ENCODE results near the gene ATXN1. TPM values are rescaled to one million over a fixed set of nuclear protein-coding genes. Genes with fewer than 3 reads are reported as not detected.

The ATXN1 gene
- total RNA-seq, 4 donors from 2014 or later = 16.3 to 52.2 (median 25.7) TPM

DNA sequence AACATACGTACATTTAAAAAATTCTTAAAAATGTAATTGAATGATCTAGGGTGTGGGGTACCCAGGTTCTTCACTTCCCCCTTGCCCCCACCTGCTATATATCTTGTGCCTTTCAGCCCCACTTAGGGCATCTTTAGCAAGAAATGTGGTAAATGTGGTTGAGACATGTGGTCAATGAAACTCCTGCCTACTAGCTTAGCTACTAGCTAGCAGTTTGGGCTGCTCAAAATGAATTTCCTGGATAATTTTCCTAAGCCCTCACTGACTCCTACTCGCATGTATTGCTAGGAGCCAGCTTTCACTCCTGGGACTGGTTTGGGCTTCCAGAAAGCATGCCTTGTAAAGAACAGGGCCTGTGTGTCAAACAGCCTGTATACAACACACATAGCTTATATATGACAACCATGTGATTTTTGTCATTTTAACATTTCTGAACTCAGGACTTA lies 257.3 kb downstream of the ATXN1 start:
- DNase-seq (ENCODE audit: low spot score in 2 of 2) = no peak
- 68 to 77% methylated on average over 2 of the region's 2 CpGs for WGBS, 2 donors
- H3K4me3 ChIP-seq (ENCODE audit: low read depth, poor library complexity, severe bottlenecking) = no peak overlapping the region
- no peak for TF ChIP-seq POLR2A (IDR thresholded peaks at IDR 0.05)
- TF ChIP-seq, protein P1, sequence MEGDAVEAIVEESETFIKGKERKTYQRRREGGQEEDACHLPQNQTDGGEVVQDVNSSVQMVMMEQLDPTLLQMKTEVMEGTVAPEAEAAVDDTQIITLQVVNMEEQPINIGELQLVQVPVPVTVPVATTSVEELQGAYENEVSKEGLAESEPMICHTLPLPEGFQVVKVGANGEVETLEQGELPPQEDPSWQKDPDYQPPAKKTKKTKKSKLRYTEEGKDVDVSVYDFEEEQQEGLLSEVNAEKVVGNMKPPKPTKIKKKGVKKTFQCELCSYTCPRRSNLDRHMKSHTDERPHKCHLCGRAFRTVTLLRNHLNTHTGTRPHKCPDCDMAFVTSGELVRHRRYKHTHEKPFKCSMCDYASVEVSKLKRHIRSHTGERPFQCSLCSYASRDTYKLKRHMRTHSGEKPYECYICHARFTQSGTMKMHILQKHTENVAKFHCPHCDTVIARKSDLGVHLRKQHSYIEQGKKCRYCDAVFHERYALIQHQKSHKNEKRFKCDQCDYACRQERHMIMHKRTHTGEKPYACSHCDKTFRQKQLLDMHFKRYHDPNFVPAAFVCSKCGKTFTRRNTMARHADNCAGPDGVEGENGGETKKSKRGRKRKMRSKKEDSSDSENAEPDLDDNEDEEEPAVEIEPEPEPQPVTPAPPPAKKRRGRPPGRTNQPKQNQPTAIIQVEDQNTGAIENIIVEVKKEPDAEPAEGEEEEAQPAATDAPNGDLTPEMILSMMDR (IDR thresholded peaks at IDR 0.05) = no peak
- intact Hi-C loops (cut with DNase I; ENCODE audit: low total_unique reads) = no loop called here

DNA sequence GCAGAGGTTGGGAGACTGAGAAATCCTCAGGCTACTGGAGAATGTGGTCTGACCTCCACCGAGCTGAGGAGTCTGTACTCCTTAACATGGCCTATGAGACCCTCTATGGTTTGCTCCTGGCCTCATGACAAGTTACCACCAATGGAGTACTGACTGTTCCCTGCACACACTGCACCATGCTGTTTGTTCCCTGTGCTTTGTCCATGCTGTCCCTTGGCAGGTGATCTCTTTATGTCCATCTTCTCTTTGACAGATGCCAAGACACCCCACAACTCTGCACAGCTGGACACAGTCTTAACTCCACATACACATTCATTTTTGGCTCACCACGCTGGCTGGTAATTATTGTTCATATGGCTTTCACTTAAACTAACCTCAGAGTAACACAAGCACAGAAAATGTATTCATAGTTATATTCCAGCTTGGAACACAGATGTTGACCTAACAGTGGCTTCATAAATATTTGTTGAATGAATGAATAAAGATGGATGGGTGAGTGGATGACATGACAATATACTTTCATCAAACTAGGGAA lies 258.0 kb downstream of the ATXN1 start:
- no peak for DNase-seq (ENCODE audit: low spot score in 2 of 2)
- intact Hi-C loops (cut with DNase I; ENCODE audit: low total_unique reads) = no loop called here
- no peak overlapping the region for H3K4me3 ChIP-seq (ENCODE audit: low read depth, poor library complexity, severe bottlenecking)
- no peak for TF ChIP-seq POLR2A (IDR thresholded peaks at IDR 0.05)
- TF ChIP-seq, protein P1 (IDR thresholded peaks at IDR 0.05) = no peak
- 91 to 97% methylated on average over 2 of the region's 2 CpGs for WGBS, 2 donors

DNA sequence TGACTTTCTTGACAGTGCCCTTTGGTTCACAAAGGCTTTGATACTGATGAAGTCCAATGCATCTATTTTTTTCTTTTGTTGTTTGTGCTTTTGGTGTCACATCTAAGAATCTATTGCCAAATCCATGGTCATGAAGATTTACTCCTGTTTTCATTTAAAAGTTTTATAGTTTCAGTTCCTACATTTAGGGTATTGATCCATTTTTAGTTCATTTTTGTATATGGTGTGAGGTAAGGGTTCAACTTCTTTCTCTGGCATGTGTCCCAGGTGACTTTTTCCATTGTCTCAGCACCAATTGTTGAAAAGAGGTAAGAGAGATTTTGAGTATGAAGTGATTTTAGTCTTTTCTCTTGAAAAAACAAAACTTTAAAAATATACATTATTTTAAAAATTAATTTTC lies 262.3 kb downstream of the ATXN1 start:
- H3K4me3 ChIP-seq (ENCODE audit: low read depth, poor library complexity, severe bottlenecking) = no peak overlapping the region
- intact Hi-C loops (cut with DNase I; ENCODE audit: low total_unique reads) = no loop called here
- no peak for TF ChIP-seq POLR2A (IDR thresholded peaks at IDR 0.05)
- TF ChIP-seq, protein P1 (IDR thresholded peaks at IDR 0.05) = no peak
- no peak for DNase-seq (ENCODE audit: low spot score in 2 of 2)

DNA sequence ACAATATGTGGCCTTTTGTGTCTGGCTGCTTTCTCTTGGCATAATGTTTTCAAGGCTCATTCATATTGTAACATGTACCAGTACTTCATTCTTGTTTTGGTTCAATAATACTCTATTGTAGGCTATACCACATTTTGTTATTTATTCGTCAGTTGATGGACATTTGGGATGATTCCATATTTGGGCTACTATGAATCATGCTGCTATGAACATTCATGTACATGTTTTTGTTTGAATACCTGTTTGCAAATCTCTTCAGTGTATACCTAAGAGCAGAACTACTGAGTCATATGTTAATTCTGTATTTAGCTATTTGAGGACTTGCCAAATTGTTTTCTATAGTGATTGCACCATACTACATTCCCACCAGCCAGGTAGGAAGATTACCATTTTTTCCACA lies 263.0 kb downstream of the ATXN1 start:
- no peak overlapping the region for H3K4me3 ChIP-seq (ENCODE audit: low read depth, poor library complexity, severe bottlenecking)
- 55 to 68% methylated on average over 1 of the region's 1 CpG for WGBS, 2 donors
- no peak for TF ChIP-seq POLR2A (IDR thresholded peaks at IDR 0.05)
- TF ChIP-seq, protein P1 (IDR thresholded peaks at IDR 0.05) = no peak
- intact Hi-C loops (cut with DNase I; ENCODE audit: low total_unique reads) = no loop called here
- no peak for DNase-seq (ENCODE audit: low spot score in 2 of 2)

DNA sequence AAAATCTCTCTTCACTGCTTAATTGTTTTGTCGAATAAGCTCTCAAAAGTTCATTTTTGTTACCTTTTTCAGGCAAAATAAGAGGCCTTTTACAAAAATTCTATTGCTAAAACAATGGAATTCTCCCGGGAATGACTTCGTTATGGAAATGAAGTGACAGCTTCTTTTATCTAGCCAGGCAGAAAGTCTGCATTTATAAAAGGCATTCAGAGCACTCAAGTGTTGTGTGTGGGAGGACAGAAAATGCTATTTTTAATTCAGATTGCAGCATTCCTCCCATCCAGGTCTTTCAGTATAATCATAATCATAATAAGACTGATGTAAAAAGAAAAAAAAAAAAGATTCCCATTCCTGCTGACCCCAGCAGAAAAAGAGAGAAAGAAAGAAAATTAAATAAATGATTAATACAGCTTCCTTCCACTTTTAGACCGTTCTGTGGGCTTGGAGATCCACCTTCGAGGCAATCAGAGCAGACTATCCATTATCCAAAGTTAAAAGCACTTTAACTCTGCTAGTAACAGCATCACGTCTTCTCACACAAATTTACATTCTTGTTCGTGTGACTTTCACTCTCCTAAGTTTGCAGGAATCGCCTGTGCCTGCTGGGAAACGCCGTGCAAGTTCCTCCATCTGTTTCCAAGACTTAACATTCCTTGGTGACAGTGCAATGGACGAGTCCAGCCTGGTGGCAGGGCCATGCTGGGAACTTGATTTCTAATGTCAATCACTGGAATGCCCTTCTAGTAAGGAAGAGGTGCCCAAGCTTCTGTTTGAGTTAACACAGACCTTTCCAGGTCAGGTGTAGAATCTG lies 264.1 kb downstream of the ATXN1 start:
- WGBS, 2 donors = 74 to 80% methylated on average over 11 of the region's 11 CpGs
- DNase-seq (ENCODE audit: low spot score in 2 of 2) = no peak
- no peak overlapping the region for H3K4me3 ChIP-seq (ENCODE audit: low read depth, poor library complexity, severe bottlenecking)

More for the DNA sequence above, 264.1 kb downstream of the ATXN1 start:
- intact Hi-C loops (cut with DNase I; ENCODE audit: low total_unique reads) = no loop called here
- TF ChIP-seq, protein P1 (IDR thresholded peaks at IDR 0.05) = no peak
- TF ChIP-seq POLR2A (IDR thresholded peaks at IDR 0.05) = no peak

All from lower leg skin (tissue), 4 donors.